Tongue (tissue), 2 donors: ENCODE results near the gene NOS1AP. TPM values are rescaled to one million over a fixed set of nuclear protein-coding genes. Genes with fewer than 3 reads are reported as not detected.

Experiments used
- DNase-seq: peaks from one replicate; pipeline ENCODE4 v3.0.0-alpha.2; 2015
- total RNA-seq: library from RNA; depleted of rRNA; stranded (reverse); fragments of >200 nt; gene quantifications from one replicate; pipeline ENCODE4 v1.2.3, GENCODE V29; 2014

Gene NOS1AP
- total RNA-seq, 1 donor from 2014 or later: 1.6 TPM

- no peak for DNase-seq
Observed at GRCh38 chr1:162089748-162090147, 20.3 kb downstream of the NOS1AP start.

- no peak for DNase-seq
Observed at GRCh38 chr1:162090378-162090777, 20.9 kb downstream of the NOS1AP start.

DNA sequence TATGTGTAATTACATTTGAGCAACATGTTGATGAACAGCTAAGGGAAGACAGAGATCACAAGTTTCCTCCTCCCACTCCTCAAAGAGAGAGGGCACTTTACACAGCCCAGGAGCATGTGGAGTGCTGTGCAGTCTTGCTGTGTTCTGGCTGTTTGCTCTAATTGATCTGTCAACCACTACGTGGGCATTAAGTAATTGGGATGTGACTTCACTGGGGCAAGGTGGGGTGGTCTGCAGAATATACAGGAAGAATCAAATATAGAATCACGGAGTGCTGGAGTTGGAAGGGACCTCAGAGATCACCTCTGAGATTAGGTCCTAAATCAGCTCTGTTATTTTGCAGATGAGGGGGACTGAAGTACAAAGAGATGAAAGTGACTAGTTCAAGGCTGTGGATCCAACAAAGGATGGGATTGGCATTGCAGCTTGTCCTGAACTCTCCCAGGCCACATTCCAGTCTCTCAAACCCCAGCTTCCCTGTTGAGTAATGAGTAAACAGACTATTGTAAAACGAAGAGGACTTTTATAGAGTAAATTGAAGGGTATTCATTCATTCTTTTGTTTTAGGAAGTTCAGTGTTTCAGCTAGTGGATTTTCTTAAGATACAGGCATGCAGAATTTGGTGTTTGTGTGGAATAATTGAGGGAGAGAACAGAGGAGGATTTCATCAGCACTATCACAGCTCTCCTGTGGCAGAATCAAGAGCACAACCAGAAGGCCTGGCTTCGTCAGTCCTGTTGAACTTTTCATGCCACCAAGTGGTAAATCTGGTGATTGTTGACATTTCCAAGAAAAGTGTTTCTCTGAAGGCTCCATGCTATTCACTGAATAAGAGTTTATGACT lies 22.4 kb downstream of the NOS1AP start:
- DNase-seq: no peak

GRCh38 chr1:162093095-162093494 lies 23.6 kb downstream of the NOS1AP start:
- DNase-seq: no peak

DNA sequence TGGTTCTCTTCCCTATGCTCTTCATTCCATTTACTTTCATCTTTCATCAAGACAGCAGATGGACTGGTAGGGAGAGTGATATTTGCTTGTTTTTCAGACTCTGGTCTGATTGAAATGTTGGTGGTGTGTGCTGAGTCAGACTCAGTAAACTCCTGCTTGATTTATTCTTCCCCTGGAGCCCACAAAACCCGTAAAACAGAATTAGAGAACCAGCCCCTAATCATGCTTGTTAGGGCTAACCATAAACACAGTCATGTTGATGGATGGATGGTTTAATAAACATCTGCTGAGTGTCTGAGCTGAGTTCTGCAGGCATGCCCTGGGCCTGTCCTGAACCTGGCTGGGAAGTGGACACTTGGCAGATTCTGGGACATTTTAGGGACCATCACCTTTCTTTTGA lies 24.8 kb downstream of the NOS1AP start:
- no peak for DNase-seq

DNA sequence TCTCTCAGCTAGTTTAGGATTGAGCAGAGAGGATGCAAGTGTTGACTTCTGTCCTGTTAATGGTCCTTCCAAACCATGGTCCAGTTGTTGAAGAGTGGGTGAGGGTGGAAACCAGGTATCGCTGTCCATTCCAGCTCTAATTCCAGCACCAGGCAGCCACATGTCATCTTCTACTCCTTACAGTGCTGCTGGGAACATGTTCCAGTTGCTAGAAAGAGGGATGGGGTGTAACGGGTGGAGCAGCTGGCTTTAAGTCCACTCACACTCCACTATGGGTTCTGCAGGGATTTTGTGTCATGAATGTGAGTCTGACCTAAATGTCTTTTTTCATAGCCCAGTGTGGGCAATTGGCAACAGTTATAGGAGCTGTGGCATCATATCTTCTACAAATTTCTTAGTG lies 25.2 kb downstream of the NOS1AP start:
- no peak for DNase-seq

GRCh38 chr1:162107911-162108310 lies 38.4 kb downstream of the NOS1AP start:
- no peak for DNase-seq

DNA sequence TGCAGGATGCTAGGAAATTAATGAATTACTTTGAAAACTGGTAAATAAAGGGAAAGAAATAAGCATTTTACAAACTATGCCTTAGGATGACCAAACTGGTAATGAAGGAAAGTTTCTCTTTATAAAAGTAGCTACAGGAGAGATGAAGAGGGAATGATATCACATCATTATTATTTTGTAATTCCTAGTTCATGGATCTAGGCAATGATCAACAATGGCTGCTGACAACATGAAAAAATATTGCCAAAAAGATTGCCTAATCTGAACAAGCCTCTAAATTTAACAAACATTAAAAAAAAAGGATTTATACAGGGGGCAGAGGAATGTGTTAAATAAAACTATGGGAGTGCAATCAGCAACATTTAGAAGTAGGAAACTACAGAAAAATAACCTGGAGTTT lies 38.9 kb downstream of the NOS1AP start:
- no peak for DNase-seq

DNA sequence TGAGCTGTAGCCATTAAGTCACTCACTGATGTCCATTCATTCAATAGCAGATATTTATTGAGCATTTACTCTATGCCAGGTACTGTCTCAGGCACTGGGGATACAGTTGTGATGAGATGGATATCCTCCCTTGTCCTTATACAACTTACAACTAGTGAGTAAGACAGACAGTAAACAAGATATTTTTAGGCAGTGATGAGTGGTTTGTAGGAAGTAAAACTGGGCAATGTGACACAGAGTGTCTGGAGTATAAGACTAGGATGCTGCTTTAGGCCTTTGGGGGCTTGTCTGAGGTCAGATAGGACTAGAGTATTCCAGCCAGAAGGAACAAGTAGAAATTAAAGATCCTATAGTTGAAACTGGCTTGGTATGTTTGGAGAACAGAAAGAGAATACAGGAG lies 41.4 kb downstream of the NOS1AP start:
- no peak for DNase-seq

DNA sequence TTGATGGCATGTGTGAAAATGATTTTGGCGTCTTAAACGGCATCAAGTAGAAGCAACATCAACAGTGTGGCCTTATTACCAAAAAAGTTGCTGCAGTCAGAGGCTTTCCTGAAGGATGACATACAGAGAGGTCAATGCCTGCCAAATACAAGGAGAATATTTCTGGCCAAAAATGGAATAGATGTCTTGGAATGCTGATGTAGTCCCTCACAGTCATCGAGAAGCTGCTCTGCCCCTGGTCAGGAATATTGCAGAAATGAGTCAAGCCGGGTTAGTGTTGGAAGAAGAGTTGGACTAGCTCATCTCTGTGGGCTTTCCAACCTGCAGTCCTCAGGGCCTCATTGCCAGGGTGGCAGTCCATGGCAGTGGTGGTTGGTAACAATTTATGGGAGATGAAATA lies 42.1 kb downstream of the NOS1AP start:
- DNase-seq: no peak

DNA sequence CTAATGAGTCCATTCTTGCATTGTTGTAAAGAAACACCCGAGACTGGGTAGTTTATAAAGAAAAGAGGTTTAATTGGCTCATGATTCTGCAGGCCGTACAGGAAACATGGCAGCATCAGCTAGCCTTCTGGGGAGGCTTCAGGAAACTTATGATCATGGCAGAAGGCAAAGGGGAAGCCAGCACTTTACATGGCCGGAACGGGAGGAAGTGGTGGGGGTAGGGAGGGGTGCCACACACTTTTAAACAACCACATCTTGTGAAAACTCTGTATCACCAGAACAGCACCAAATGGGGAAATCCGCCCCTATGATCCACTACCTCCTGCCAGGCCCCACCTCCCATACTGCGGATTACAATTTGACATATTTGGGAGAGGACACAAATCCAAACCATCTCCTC lies 43.9 kb downstream of the NOS1AP start:
- no peak for DNase-seq

DNA sequence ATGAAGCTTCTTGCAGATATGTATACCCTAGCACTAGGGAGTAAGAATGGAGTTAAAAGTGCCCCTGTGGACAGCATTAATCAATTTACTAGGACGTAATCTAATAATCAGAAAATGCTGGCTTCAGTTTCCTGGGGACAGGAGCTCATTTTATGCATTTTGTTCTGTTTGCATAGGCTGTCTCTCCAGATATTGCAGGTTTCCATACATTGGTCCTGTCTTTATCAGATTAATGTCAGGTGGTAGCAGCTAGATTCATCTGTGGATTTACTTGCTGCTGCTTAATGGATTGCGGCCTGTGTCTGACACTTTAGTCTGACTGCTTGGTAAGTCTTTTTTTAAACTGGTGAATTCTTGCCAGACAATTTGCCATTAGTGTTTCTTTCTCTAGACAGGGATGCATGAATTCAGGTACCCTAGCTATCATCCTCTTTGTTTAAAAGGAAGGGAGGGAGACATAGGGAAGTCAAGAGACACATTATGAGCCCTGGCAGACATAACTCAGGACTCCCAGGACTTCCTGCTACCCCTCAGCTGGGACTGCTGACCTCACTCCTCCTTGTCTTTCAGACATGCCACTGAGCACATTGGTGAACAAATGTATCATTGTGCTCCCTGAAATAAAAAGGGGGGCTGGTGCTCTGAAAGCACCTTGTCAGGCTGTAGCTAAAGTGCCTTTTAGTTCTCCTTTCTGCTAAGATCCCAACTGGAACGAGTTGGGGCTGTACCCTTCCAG lies 47.7 kb downstream of the NOS1AP start:
- DNase-seq: no peak

GRCh38 chr1:162118063-162118462 lies 48.6 kb downstream of the NOS1AP start:
- no peak for DNase-seq

DNA sequence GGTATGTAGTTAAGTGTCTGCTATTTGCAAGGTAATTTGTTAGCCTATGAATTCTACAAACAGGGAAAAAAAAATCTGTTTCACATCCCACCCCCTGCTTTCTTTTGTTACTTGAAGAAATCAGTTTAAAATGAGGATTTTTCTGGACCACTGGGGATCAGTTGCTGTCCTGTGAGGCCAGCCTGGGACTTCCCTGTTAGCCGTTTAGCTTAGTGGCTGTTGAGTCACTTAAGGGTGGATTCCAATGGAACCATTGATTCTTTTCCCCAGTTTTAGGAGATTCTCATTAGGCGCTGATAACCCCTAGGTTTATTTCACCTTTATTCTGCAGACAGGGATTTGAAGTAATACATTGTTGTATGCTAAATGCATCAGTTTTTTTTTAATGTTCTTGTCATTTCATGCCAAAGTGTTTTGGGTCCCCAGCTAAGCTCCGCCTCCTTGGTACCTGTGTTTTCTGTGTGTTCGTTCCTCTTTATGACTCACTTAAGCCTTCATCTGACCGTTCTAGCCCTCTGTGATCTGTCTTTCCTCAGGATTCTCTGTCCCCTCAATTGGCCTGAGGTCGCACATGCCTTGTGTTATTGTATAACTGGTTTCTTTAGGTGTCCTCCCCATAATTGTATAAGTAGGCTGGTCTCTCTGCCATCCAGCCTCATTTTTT lies 59.3 kb downstream of the NOS1AP start:
- no peak for DNase-seq

DNA sequence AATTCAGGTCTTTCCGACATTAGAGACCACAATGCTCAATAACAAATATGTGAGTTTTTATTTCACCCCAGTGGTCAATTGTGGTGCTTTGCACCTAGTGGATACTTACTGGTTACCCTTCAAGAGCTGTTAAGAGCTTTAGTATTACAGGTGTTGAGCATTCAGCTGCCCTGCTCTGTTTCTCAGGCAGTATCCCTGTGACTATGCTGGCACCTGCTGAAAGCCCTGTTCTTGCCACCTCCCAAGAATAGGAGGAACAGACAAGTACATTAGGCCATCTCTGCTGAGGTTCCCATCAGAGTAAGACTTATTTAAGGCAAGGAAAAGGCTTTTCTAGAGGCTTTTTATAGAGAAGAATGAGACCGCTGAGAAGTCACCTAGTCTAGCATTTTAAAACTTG lies 60.8 kb downstream of the NOS1AP start:
- DNase-seq: no peak

DNA sequence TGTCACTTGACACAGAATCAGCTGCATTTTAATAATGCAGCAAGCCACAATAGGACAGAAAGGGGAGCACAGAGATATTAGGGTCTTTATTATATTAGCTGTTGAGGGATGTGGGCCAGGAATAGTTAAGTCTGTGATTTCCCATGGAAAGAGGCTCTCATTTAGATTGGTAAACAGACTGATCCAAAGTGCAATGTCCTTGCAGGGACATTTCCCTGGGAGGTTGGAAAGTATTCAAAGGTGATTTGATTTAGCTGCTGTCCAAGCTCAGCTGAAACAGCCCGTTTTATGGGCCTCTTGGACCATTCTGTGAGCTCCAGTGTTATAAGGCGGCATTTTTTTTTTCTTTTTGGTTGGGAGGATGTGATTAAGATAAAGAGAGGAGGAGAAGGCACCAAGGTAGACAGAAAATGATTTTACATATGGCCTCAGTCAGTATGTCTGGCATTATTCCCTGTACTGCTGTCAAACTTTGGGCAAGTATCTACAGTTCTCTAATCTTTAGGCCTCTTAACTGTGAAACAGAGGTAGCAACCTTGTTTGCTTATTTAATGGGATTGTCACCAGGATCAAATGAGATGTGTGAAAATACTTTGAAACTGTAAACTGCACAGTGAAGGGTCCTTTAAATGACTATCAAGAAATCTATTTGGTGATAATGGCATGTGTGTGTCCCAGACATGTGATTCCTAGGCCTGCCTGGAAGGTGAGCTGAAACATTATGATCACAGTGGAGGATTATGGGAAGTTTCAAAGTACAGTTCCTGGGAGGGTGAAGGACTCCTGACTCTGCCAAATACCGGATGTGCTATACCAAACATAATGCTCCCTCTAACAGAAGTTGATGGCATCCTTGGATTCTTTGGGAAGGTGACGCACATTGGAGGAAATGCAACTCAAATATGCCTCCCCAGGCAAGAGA lies 62.2 kb downstream of the NOS1AP start:
- DNase-seq: no peak

DNA sequence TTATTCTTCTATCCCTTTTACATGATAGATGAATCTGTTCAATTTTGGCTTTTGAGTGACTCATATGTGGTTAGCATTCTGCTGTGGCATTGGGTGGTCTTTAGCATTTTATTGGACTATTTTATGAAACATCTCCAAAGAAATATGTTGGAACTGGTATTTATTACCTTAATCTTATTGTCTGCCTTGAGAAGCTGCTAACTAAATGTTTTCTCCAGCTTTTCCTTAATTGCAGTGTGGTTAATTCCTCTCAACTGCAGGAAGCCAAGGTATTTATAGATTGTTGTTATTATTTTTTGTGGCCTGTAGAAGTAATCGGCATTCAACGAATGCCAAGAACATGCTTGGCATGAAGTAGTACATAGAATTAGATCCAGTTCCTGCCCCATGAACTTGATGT lies 64.1 kb downstream of the NOS1AP start:
- DNase-seq: no peak

- no peak for DNase-seq
Observed at GRCh38 chr1:162134646-162135045, 65.2 kb downstream of the NOS1AP start.

- no peak for DNase-seq
Observed at GRCh38 chr1:162135271-162135775, 65.8 kb downstream of the NOS1AP start.

DNA sequence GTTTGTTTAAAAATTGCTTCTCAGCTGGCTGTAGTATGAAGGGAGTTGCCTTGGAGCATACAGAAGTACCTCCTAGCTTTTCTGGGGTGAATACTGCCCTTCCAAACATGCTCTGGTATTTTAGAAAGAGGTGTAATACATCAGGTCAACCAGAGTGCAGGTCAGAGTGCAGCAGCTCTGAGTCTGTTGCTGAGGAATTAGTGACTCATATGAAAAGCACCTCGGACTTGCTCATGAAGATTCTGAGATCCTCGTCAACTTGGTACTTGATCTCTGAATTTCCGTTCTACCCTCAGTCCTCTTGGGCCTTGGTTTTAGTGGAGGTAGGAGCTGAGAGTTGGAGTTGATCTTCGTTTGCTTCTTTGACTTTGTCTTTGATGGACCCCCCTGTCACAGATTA lies 67.3 kb downstream of the NOS1AP start:
- DNase-seq: no peak

DNA sequence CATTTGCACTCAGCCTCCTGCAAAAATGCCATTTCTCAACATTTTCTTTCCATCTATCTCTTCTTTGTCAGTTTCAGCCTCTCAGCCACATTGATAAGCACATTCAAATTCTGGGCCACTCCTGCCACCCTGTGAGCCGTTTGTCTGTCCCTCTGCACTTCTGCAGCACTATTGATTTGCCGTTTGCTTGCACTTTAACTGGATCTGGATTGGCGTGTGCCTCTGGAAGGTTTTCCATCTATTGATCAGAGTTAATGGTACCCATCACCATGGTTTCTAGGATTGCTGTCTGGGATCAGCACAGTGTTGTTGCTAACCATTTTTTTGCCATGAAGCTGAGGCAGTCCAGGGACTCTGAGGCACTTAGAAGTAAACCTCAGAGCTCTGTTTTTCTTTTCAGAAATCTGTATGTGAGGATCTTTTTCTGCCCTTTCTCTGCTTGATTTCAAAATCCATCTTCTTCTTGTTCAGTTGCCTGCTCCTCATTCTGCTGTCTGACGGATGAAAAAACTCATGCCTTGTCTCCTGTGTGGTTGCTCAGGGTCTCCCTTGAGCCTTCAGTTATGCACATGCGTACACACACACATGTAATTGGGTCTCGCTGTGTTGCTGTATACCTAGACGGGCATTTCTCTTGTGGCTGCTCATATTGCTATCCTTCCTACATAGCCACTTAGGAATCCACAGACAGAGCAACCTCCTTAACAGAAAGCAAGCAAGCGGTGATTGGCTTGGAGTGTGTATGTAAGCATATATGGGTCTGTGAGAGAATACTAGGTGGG lies 67.9 kb downstream of the NOS1AP start:
- no peak for DNase-seq
